HG02759 (cell line): Measurements from ENCODE around the gene RHD.
"Not testable (repeated sequence)": the region's sequence is repeated elsewhere in the genome, so short reads cannot be mapped to it uniquely, and the experiment has no call there.

ENCODE experiments used
- ATAC-seq: cut with Tn5 transposase; IDR thresholded peaks from one replicate; pipeline ENCODE4 v1.9.1; 2021; ENCODE audit warnings: mild to moderate bottlenecking, moderate library complexity; ENCODE audit not compliant: unreplicated experiment

RHD gene

GRCh38 chr1:25347556-25347955, 75.2 kb downstream of the RHD start:
- ATAC-seq = no peak

- no peak for ATAC-seq
Observed at GRCh38 chr1:25349606-25350005, 77.3 kb downstream of the RHD start.

- no peak for ATAC-seq
Observed at GRCh38 chr1:25355841-25356395, 83.6 kb downstream of the RHD start.

- no peak for ATAC-seq
Observed at GRCh38 chr1:25356441-25356840, 84.1 kb downstream of the RHD start.

GRCh38 chr1:25356848-25357247, 84.5 kb downstream of the RHD start:
- no peak for ATAC-seq

- ATAC-seq = no peak
Observed at GRCh38 chr1:25360596-25361581, 88.6 kb downstream of the RHD start.

GRCh38 chr1:25361901-25362300, 89.6 kb downstream of the RHD start:
- ATAC-seq = no peak

- ATAC-seq = not testable (repeated sequence)
Observed at GRCh38 chr1:25362634-25363559, 90.6 kb downstream of the RHD start.

GRCh38 chr1:25369241-25369640, 96.9 kb downstream of the RHD start:
- no peak for ATAC-seq

- not testable (repeated sequence) for ATAC-seq
Observed at GRCh38 chr1:25369691-25370271, 97.5 kb downstream of the RHD start.

GRCh38 chr1:25371757-25372156, 99.4 kb downstream of the RHD start:
- not testable (repeated sequence) for ATAC-seq

GRCh38 chr1:25378367-25378766, 106.1 kb downstream of the RHD start:
- ATAC-seq = not testable (repeated sequence)
